HG02852 (cell line): ENCODE results near the gene FXYD7.
"Not testable (repeated sequence)": the region's sequence is repeated elsewhere in the genome, so short reads cannot be mapped to it uniquely, and the experiment has no call there.

Experiments used
- ATAC-seq: cut with Tn5 transposase; IDR thresholded peaks from one replicate; pipeline ENCODE4 v1.9.1; 2021; ENCODE audit warnings: mild to moderate bottlenecking, moderate library complexity; ENCODE audit not compliant: unreplicated experiment

Gene FXYD7

GRCh38 chr19:35194012-35194984 is 51.2 kb downstream of the FXYD7 start:
- ATAC-seq = no peak

GRCh38 chr19:35195830-35196229 is 52.8 kb downstream of the FXYD7 start:
- ATAC-seq = no peak

GRCh38 chr19:35196861-35197260 is 53.8 kb downstream of the FXYD7 start:
- not testable (repeated sequence) for ATAC-seq

GRCh38 chr19:35199481-35199880 is 56.4 kb downstream of the FXYD7 start:
- no peak for ATAC-seq

GRCh38 chr19:35202722-35203688 is 60.0 kb downstream of the FXYD7 start:
- ATAC-seq = no peak
